ENCODE data around the gene TOX4. TPM values are rescaled to one million over a fixed set of nuclear protein-coding genes. Genes with fewer than 3 reads are reported as not detected.

The TOX4 gene
- total and polyA plus RNA-seq, 9 of the 15 experiments (the other 6 are each of a cell fraction or from before 2014, with no cell fraction given): 9.9 to 76.5 (median 41.0) TPM

- TF ChIP-seq SIX5 (IDR thresholded peaks at IDR 0.05; ENCODE audit: borderline replicate concordance in 1 of 2, insufficient read depth in 1 of 2, low read depth in 1 of 2, low read length in 2 of 2): peak; percentile 78 to 83; a peak in 3 of 4 replicates
- no peak for TF ChIP-seq FUS (optimal IDR thresholded peaks at IDR 0.05; ENCODE audit: low read depth, low read length)
- TF ChIP-seq RBM39 (optimal IDR thresholded peaks at IDR 0.05; ENCODE audit: low read depth, low read length): no peak
- TF ChIP-seq XRCC3 (IDR thresholded peaks at IDR 0.05): no peak
- TF ChIP-seq WHSC1 (IDR thresholded peaks at IDR 0.05; ENCODE audit: low read length): no peak
- TF ChIP-seq MLLT1 (IDR thresholded peaks at IDR 0.05): no peak
- TF ChIP-seq ZNF316 (IDR thresholded peaks at IDR 0.05): no peak
- TF ChIP-seq E2F8 (IDR thresholded peaks at IDR 0.05; ENCODE audit: low read depth, partially characterized antibody): peak; percentile 86
- peak; percentile 71 for TF ChIP-seq POLR2B (IDR thresholded peaks at IDR 0.05; ENCODE audit: low read depth, partially characterized antibody)
- no peak for TF ChIP-seq PCBP2 (IDR thresholded peaks at IDR 0.05; ENCODE audit: low read depth, low read length, poor library complexity, severe bottlenecking)
- no peak for TF ChIP-seq NFATC3 (IDR thresholded peaks at IDR 0.05)
- no peak for TF ChIP-seq NEUROD1 (IDR thresholded peaks at IDR 0.05; ENCODE audit: borderline replicate concordance, low read depth, low read length, partially characterized antibody)
- TF ChIP-seq ZBTB49 (CRISPR knock-in tag; IDR thresholded peaks at IDR 0.05; ENCODE audit: borderline replicate concordance): no peak
- no peak for TF ChIP-seq HDAC3 (IDR thresholded peaks at IDR 0.05; ENCODE audit: borderline replicate concordance, partially characterized antibody)
- TF ChIP-seq STAT5B (CRISPR knock-in tag; IDR thresholded peaks at IDR 0.05): no peak
- TF ChIP-seq ZNF224 (CRISPR knock-in tag; IDR thresholded peaks at IDR 0.05): no peak
- no peak for TF ChIP-seq STAT6 (CRISPR knock-in tag; IDR thresholded peaks at IDR 0.05)
- TF ChIP-seq BRD9 (IDR thresholded peaks at IDR 0.05; ENCODE audit: low read depth, partially characterized antibody): no peak
Observed at GRCh38 chr14:21510735-21511657, 34.0 kb downstream of the TOX4 start, which contains the start of gene METTL3 (continued).
